HepG2 (cell line): ENCODE data around the gene IGF2BP3. TPM values are rescaled to one million over a fixed set of nuclear protein-coding genes. Genes with fewer than 3 reads are reported as not detected.

ENCODE experiments used
- AGO2 ChIP-seq: fragments of 200-400 bp; formaldehyde crosslinking; optimal IDR thresholded peaks from 2 replicates; pipeline ENCODE3; 2017; ENCODE audit warnings: mild to moderate bottlenecking, low read depth, low read length, moderate library complexity
- ARNTL ChIP-seq: sonication (generic); formaldehyde crosslinking; IDR thresholded peaks from 2 replicates; pipeline ENCODE4 v1.4.0; 2020; ENCODE audit warnings: mild to moderate bottlenecking, missing genetic modification reagents
- ATF1 ChIP-seq: IDR thresholded peaks from 2 replicates; pipeline ENCODE4 v1.6.1; 2016; ENCODE audit warnings: mild to moderate bottlenecking, control low read depth
- ATF7-NPFF ChIP-seq: sonication (generic); formaldehyde crosslinking; IDR thresholded peaks from 2 replicates; pipeline ENCODE4 v1.8.1; 2023; ENCODE audit warnings: mild to moderate bottlenecking, low read depth, missing genetic modification reagents, moderate library complexity
- FOXA3 ChIP-seq: IDR thresholded peaks from 2 replicates; pipeline ENCODE4 v1.6.1; 2016; ENCODE audit warnings: missing genetic modification reagents, missing compliant biosample characterization
- NR2F1 ChIP-seq, 2 experiments: fragments of 450-650 bp in 1 of 2; formaldehyde crosslinking in 1 of 2; IDR thresholded peaks; 2 replicates each; pipeline versions ENCODE4 v1.5.0 to v1.6.1; 2016 to 2020; ENCODE audit warnings: mild to moderate bottlenecking in 1 of 2, missing compliant biosample characterization in 1 of 2, missing genetic modification reagents in 1 of 2, moderate library complexity in 1 of 2
- SALL2 ChIP-seq: sonication (generic); formaldehyde crosslinking; IDR thresholded peaks from 2 replicates; pipeline ENCODE4 v1.8.1; 2023; ENCODE audit warnings: mild to moderate bottlenecking, missing genetic modification reagents, inconsistent platforms
- SATB2 ChIP-seq: sonication (generic); formaldehyde crosslinking; IDR thresholded peaks from 2 replicates; pipeline ENCODE4 v1.5.0; 2020; ENCODE audit warnings: missing genetic modification reagents
- SOX6 ChIP-seq, 2 experiments: fragments of 450-650 bp in 1 of 2; sonication (generic) in 1 of 2; formaldehyde crosslinking in 1 of 2; IDR thresholded peaks; 2 replicates each; pipeline versions ENCODE4 v1.4.0 to v1.6.1; 2017 to 2020; ENCODE audit warnings: antibody characterized with exemption in 1 of 2, mild to moderate bottlenecking in 1 of 2, missing genetic modification reagents in 1 of 2
- SP4 ChIP-seq: sonication (generic); formaldehyde crosslinking; IDR thresholded peaks from 2 replicates; pipeline ENCODE4 v1.8.1; 2023; ENCODE audit warnings: mild to moderate bottlenecking, missing genetic modification reagents
- TSC22D2 ChIP-seq: sonication (generic); formaldehyde crosslinking; IDR thresholded peaks from 2 replicates; pipeline ENCODE4 v1.5.1; 2020; ENCODE audit warnings: missing genetic modification reagents, mild to moderate bottlenecking, borderline replicate concordance
- ZBTB3 ChIP-seq: sonication (generic); formaldehyde crosslinking; IDR thresholded peaks from 2 replicates; pipeline ENCODE4 v1.4.0; 2020; ENCODE audit warnings: low read depth, mild to moderate bottlenecking, moderate library complexity, missing genetic modification reagents, borderline replicate concordance
- ZFP90 ChIP-seq: sonication (generic); formaldehyde crosslinking; IDR thresholded peaks from 2 replicates; pipeline ENCODE4 v1.8.0; 2022; ENCODE audit warnings: missing genetic modification reagents, mild to moderate bottlenecking, inconsistent platforms, borderline replicate concordance
- ZNF232 ChIP-seq: sonication (generic); formaldehyde crosslinking; IDR thresholded peaks from 2 replicates; pipeline ENCODE4 v1.4.0; 2020; ENCODE audit warnings: missing genetic modification reagents, borderline replicate concordance
- ZNF619 ChIP-seq: sonication (generic); formaldehyde crosslinking; IDR thresholded peaks from 2 replicates; pipeline ENCODE4 v1.4.0; 2020; ENCODE audit warnings: mild to moderate bottlenecking, missing genetic modification reagents
- ZNF678 ChIP-seq: sonication (generic); formaldehyde crosslinking; IDR thresholded peaks from 2 replicates; pipeline ENCODE4 v1.4.0; 2020; ENCODE audit warnings: mild to moderate bottlenecking, missing genetic modification reagents
- polyA plus RNA-seq, 8 experiments: library from polyadenylated mRNA; depleted of rRNA in 3 of 8; stranded (reverse) in 7 of 8; unstranded in 1 of 8; fragments of >200 nt; fragmentation: Illumina TruSeq in 4 of 8; extraction: Trizol in 4 of 8; gene quantifications; 2 replicates each; pipeline versions ENCODE4 v1.2.1 to v1.2.3, GENCODE V29; 2011 to 2016; ENCODE audit warnings: low read depth in 4 of 8, missing spikeins in 1 of 8, mixed read lengths in 1 of 8; ENCODE audit not compliant: insufficient read depth in 1 of 8
- total RNA-seq, 5 experiments: library from RNA; depleted of rRNA; stranded (reverse); fragments of >200 nt; fragmentation: Illumina TruSeq; extraction: Trizol; gene quantifications; 2 replicates each; pipeline ENCODE4 v1.2.3, GENCODE V29; 2016; ENCODE audit warnings: low read depth in 1 of 5
- TF ChIP-seq, protein P1 (sequence below): sonication (generic); formaldehyde crosslinking; IDR thresholded peaks from 2 replicates; pipeline ENCODE4 v1.5.0; 2020; ENCODE audit warnings: missing genetic modification reagents
- TF ChIP-seq, protein P2 (sequence below): sonication (generic); formaldehyde crosslinking; IDR thresholded peaks from 2 replicates; pipeline ENCODE4 v1.4.0; 2020; ENCODE audit warnings: missing genetic modification reagents, borderline replicate concordance
- TF ChIP-seq, protein P3 (sequence below): sonication (generic); formaldehyde crosslinking; IDR thresholded peaks from 2 replicates; pipeline ENCODE4 v1.4.0; 2020; ENCODE audit warnings: mild to moderate bottlenecking, missing genetic modification reagents
- TF ChIP-seq, protein P4 (sequence below): sonication (generic); formaldehyde crosslinking; IDR thresholded peaks from 2 replicates; pipeline ENCODE4 v1.5.1; 2020; ENCODE audit warnings: missing genetic modification reagents, mild to moderate bottlenecking, borderline replicate concordance

IGF2BP3 gene
- total and polyA plus RNA-seq, 2 of the 13 experiments (the other 11 are each of a cell fraction or from before 2014, with no cell fraction given), result 37.7 to 39.5 TPM

DNA sequence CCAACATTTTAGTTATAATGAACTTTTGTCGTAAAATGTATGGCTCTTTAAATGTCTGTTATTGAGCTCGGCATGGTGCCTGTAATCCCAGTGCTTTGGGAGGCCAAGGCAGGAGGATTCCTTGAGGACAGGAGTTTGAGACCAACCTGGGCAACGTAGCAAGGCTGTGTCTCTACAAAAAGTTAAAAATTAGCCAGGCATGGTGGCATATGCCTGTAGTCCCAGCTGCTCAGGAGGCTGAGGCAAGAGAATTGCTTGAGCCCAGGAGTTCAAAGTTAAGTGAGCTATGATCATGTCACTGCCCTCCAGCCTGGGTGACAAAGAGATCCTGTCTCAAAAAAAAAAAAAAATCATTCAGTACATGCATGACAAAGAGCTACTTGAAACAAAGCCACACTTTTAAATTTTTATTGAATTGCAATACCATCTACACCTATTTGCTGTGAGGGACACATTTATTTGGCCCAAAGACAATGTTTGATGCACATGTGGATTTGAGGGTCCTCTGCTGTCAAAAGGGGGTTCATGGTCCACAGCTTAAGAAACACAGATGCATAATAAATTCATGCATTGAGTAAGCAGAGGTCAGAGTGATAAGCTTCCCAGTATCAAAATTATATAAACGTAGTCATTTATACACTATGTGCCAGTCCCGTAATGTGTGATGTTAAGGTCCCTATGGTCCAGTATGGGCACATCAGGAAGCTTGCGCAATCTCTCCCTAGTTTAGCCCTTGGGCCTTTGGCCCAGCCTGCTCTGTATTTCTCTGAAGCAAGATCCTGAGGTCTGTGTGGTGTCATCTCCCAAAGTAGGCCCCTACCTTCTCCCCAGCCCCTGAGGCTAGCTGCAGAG lies 175.5 kb downstream of the IGF2BP3 start (continued):
- TF ChIP-seq ZFP90 (CRISPR knock-in tag), result 0 out of 2 replicates have a peak, but pooled peaks have one; percentile 23
- no peak for TF ChIP-seq ARNTL (CRISPR knock-in tag)
- TF ChIP-seq, protein P1, sequence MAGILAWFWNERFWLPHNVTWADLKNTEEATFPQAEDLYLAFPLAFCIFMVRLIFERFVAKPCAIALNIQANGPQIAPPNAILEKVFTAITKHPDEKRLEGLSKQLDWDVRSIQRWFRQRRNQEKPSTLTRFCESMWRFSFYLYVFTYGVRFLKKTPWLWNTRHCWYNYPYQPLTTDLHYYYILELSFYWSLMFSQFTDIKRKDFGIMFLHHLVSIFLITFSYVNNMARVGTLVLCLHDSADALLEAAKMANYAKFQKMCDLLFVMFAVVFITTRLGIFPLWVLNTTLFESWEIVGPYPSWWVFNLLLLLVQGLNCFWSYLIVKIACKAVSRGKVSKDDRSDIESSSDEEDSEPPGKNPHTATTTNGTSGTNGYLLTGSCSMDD (CRISPR knock-in tag), result no peak
- TF ChIP-seq, protein P2, sequence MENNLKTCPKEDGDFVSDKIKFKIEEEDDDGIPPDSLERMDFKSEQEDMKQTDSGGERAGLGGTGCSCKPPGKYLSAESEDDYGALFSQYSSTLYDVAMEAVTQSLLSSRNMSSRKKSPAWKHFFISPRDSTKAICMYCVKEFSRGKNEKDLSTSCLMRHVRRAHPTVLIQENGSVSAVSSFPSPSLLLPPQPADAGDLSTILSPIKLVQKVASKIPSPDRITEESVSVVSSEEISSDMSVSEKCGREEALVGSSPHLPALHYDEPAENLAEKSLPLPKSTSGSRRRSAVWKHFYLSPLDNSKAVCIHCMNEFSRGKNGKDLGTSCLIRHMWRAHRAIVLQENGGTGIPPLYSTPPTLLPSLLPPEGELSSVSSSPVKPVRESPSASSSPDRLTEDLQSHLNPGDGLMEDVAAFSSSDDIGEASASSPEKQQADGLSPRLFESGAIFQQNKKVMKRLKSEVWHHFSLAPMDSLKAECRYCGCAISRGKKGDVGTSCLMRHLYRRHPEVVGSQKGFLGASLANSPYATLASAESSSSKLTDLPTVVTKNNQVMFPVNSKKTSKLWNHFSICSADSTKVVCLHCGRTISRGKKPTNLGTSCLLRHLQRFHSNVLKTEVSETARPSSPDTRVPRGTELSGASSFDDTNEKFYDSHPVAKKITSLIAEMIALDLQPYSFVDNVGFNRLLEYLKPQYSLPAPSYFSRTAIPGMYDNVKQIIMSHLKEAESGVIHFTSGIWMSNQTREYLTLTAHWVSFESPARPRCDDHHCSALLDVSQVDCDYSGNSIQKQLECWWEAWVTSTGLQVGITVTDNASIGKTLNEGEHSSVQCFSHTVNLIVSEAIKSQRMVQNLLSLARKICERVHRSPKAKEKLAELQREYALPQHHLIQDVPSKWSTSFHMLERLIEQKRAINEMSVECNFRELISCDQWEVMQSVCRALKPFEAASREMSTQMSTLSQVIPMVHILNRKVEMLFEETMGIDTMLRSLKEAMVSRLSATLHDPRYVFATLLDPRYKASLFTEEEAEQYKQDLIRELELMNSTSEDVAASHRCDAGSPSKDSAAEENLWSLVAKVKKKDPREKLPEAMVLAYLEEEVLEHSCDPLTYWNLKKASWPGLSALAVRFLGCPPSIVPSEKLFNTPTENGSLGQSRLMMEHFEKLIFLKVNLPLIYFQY, result peak; percentile 84; the same call in 1 of the 2 replicates
- no peak for TF ChIP-seq SALL2 (CRISPR knock-in tag)
- no peak for TF ChIP-seq ZNF678 (CRISPR knock-in tag)
- TF ChIP-seq, protein P3, sequence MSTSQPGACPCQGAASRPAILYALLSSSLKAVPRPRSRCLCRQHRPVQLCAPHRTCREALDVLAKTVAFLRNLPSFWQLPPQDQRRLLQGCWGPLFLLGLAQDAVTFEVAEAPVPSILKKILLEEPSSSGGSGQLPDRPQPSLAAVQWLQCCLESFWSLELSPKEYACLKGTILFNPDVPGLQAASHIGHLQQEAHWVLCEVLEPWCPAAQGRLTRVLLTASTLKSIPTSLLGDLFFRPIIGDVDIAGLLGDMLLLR (CRISPR knock-in tag), result no peak
- TF ChIP-seq SOX6 (IDR thresholded peaks at IDR 0.05), result no peak
- TF ChIP-seq SOX6 (CRISPR knock-in tag; IDR thresholded peaks at IDR 0.05), result peak; percentile 92
- peak; percentile 53; the same call in 1 of the 2 replicates for TF ChIP-seq TSC22D2
- peak; percentile 47; the same call in 1 of the 2 replicates for TF ChIP-seq ATF1
- TF ChIP-seq ZNF232 (CRISPR knock-in tag), result no peak
- TF ChIP-seq AGO2, result no peak
- TF ChIP-seq, protein P4, sequence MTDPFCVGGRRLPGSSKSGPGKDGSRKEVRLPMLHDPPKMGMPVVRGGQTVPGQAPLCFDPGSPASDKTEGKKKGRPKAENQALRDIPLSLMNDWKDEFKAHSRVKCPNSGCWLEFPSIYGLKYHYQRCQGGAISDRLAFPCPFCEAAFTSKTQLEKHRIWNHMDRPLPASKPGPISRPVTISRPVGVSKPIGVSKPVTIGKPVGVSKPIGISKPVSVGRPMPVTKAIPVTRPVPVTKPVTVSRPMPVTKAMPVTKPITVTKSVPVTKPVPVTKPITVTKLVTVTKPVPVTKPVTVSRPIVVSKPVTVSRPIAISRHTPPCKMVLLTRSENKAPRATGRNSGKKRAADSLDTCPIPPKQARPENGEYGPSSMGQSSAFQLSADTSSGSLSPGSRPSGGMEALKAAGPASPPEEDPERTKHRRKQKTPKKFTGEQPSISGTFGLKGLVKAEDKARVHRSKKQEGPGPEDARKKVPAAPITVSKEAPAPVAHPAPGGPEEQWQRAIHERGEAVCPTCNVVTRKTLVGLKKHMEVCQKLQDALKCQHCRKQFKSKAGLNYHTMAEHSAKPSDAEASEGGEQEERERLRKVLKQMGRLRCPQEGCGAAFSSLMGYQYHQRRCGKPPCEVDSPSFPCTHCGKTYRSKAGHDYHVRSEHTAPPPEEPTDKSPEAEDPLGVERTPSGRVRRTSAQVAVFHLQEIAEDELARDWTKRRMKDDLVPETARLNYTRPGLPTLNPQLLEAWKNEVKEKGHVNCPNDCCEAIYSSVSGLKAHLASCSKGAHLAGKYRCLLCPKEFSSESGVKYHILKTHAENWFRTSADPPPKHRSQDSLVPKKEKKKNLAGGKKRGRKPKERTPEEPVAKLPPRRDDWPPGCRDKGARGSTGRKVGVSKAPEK (CRISPR knock-in tag), result no peak
- TF ChIP-seq ATF7-NPFF, result no peak
- no peak for TF ChIP-seq SATB2 (CRISPR knock-in tag)
- TF ChIP-seq FOXA3 (CRISPR knock-in tag), result peak; percentile 42
- no peak for TF ChIP-seq ZNF619 (CRISPR knock-in tag)
- TF ChIP-seq ZBTB3 (CRISPR knock-in tag), result 0 out of 2 replicates have a peak, but pooled peaks have one; percentile 59
- TF ChIP-seq SP4 (CRISPR knock-in tag), result no peak; the same call in 1 of the 2 replicates
- no peak for TF ChIP-seq NR2F1 (CRISPR knock-in tag; IDR thresholded peaks at IDR 0.05)
